Neutrophil (primary cell): ENCODE data around the gene KCNIP1.

Source experiments
- H3K27ac ChIP-seq: fragments of 200-600 bp; sonication (generic); 2 replicates; pipeline ENCODE4 v1.5.1; 2016; ENCODE audit warnings: mild to moderate bottlenecking, moderate library complexity
- H3K27me3 ChIP-seq: fragments of 200-600 bp; sonication (generic); 2 replicates; pipeline ENCODE4 v1.6.0; 2016; ENCODE audit warnings: mild to moderate bottlenecking
- H3K36me3 ChIP-seq: fragments of 200-600 bp; sonication (generic); 2 replicates; pipeline ENCODE4 v1.5.1; 2017
- H3K4me1 ChIP-seq, 2 experiments: fragments of 200-600 bp in 1 of 2; sonication (generic) in 1 of 2; 1 replicate in 1 of 2; 2 replicates in 1 of 2; pipeline versions ENCODE4 v1.5.1 to v1.6.1; 2013 to 2016; ENCODE audit warnings: low read depth in 1 of 2, low read length in 1 of 2, mild to moderate bottlenecking in 1 of 2, moderate library complexity in 1 of 2; ENCODE audit not compliant: control insufficient read depth in 1 of 2, insufficient read depth in 1 of 2
- H3K4me3 ChIP-seq, 2 experiments: fragments of 200-600 bp in 1 of 2; sonication (generic) in 1 of 2; 1 replicate in 1 of 2; 2 replicates in 1 of 2; pipeline ENCODE4 v1.5.1; 2013 to 2016; ENCODE audit warnings: low read depth in 1 of 2, low read length in 1 of 2, mild to moderate bottlenecking in 1 of 2, moderate library complexity in 1 of 2
- H3K9me3 ChIP-seq: fragments of 200-600 bp; sonication (generic); 2 replicates; pipeline ENCODE4 v1.5.1; 2016
- TF ChIP-seq, protein P1 (sequence below): fragments of 200-600 bp; sonication (generic); IDR thresholded peaks from 2 replicates; pipeline ENCODE4 v1.5.1; 2016; ENCODE audit warnings: antibody characterized with exemption

The KCNIP1 gene

DNA sequence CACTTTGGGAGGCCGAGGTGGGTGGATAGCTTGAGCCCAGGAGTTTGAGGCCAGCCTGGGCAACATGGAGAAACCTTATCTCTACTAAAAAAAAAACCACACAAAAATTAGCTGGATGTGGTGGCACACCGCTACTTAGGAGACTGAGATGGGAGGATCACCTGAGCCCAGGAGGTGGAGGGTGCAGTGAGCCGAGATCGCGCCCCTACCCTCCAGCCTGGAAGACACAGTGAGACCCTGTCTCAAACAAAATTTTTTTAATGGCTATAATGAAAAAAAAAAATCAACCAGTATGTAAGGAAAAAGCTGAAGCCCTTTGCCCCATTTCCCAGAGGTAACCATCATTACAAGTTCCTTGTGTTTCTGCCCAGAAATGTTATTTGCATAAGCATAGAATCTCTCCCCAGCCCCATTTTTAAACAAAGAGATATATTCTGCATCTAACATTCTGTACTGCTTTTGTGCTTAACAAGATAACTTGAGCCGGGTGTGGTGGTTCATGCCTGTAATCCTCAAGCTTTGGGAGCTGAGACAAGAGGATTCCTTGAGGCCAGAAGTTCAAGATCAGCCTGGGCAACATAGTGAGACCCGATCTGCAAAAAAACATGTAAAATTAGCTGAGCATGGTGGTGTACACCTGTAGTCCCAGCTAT is 35.1 kb upstream of the KCNIP1 start:
- Histone ChIP-seq H3K27me3 (peaks cover 53% of the 10 kb centered on the region), H3K36me3 (no peaks in the 10 kb centered on the region), H3K4me3 (no peak overlapping the region), H3K27ac (no peak overlapping the region), H3K9me3 (no peaks in the 10 kb centered on the region), H3K4me1 (no peaks in the 10 kb centered on the region)
- TF ChIP-seq, protein P1, sequence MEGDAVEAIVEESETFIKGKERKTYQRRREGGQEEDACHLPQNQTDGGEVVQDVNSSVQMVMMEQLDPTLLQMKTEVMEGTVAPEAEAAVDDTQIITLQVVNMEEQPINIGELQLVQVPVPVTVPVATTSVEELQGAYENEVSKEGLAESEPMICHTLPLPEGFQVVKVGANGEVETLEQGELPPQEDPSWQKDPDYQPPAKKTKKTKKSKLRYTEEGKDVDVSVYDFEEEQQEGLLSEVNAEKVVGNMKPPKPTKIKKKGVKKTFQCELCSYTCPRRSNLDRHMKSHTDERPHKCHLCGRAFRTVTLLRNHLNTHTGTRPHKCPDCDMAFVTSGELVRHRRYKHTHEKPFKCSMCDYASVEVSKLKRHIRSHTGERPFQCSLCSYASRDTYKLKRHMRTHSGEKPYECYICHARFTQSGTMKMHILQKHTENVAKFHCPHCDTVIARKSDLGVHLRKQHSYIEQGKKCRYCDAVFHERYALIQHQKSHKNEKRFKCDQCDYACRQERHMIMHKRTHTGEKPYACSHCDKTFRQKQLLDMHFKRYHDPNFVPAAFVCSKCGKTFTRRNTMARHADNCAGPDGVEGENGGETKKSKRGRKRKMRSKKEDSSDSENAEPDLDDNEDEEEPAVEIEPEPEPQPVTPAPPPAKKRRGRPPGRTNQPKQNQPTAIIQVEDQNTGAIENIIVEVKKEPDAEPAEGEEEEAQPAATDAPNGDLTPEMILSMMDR = no peak

GRCh38 chr5:170469414-170469813 is 34.4 kb upstream of the KCNIP1 start:
- TF ChIP-seq, protein P1 = no peak
- no peaks in the 10 kb centered on the region for H3K36me3 ChIP-seq
- no peak overlapping the region for H3K27ac ChIP-seq
- no peaks in the 10 kb centered on the region for H3K4me1 ChIP-seq
- H3K4me3 ChIP-seq = no peak overlapping the region
- H3K27me3 ChIP-seq = peaks cover 53% of the 10 kb centered on the region
- no peaks in the 10 kb centered on the region for H3K9me3 ChIP-seq

DNA sequence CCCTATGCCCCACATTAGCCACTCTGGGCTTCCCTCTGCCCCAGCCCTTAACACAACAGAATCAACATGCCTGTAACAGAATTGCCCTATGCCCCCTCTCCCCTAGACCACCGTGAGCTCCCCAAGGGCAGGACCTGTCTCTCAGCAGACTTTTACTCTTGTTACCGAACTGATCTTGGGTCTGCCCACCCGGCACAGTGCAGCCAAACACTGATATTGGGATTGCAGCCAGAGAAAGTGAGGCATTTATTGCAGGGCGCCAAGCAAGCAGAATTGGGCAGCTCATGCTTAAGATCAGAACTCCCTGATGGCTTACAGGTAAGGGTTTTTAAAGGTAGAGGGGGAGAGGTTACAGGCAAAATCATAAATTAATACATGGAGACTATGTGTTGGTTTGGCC is 33.5 kb upstream of the KCNIP1 start:
- Histone ChIP-seq H3K27me3 (peaks cover 44% of the 10 kb centered on the region), H3K4me1 (no peaks in the 10 kb centered on the region), H3K4me3 (no peak overlapping the region), H3K36me3 (no peaks in the 10 kb centered on the region), H3K27ac (no peak overlapping the region), H3K9me3 (no peaks in the 10 kb centered on the region)
- TF ChIP-seq, protein P1 = no peak

- H3K9me3 ChIP-seq = no peaks in the 10 kb centered on the region
- H3K4me3 ChIP-seq = no peak overlapping the region
- peaks cover 38% of the 10 kb centered on the region for H3K27me3 ChIP-seq
- H3K36me3 ChIP-seq = no peaks in the 10 kb centered on the region
- H3K27ac ChIP-seq = no peak overlapping the region
- TF ChIP-seq, protein P1 = no peak
- no peaks in the 10 kb centered on the region for H3K4me1 ChIP-seq
Measured at GRCh38 chr5:170470808-170471404, 32.9 kb upstream of the KCNIP1 start.

- peaks cover 30% of the 10 kb centered on the region for H3K27me3 ChIP-seq
- no peak overlapping the region for H3K27ac ChIP-seq
- no peaks in the 10 kb centered on the region for H3K9me3 ChIP-seq
- no peaks in the 10 kb centered on the region for H3K4me1 ChIP-seq
- H3K4me3 ChIP-seq = no peak overlapping the region
- no peaks in the 10 kb centered on the region for H3K36me3 ChIP-seq
- TF ChIP-seq, protein P1 = no peak
Measured at GRCh38 chr5:170471551-170472178, 32.2 kb upstream of the KCNIP1 start.
